Colonic mucosa (tissue), 4 donors: ENCODE results near the gene STRA6. TPM values are rescaled to one million over a fixed set of nuclear protein-coding genes. Genes with fewer than 3 reads are reported as not detected.

Experiments
- DNase-seq: peaks from one replicate; pipeline ENCODE4 v3.0.0-alpha.2; 2020
- H3K27ac ChIP-seq: fragments of 200-600 bp; one replicate; pipeline ENCODE4 v1.8.0; 2021
- H3K27me3 ChIP-seq: fragments of 200-600 bp; one replicate; pipeline ENCODE4 v1.8.0; 2021
- H3K36me3 ChIP-seq: fragments of 200-600 bp; one replicate; pipeline ENCODE4 v1.8.0; 2021
- H3K4me1 ChIP-seq: fragments of 200-600 bp; one replicate; pipeline ENCODE4 v1.8.0; 2021; ENCODE audit warnings: mild to moderate bottlenecking
- H3K4me3 ChIP-seq: fragments of 200-600 bp; one replicate; pipeline ENCODE4 v1.8.0; 2021
- H3K9ac ChIP-seq, 2 donors: one replicate each; pipeline ENCODE4 v1.7.0; 2013; ENCODE audit warnings: control low read depth in 2 of 2, low read depth in 2 of 2, low read length in 2 of 2
- H3K9me3 ChIP-seq: fragments of 200-600 bp; one replicate; pipeline ENCODE4 v1.8.0; 2021
- CTCF ChIP-seq: fragments of 200-600 bp; IDR thresholded peaks from one replicate; pipeline ENCODE4 v1.8.0; 2022; ENCODE audit warnings: antibody characterized with exemption, mild to moderate bottlenecking
- intact Hi-C: fragments of 100-400 bp; cut with DNase I; formaldehyde crosslinking; loops from one replicate; pipeline ENCODE4 v1.14.1; 2022
- total RNA-seq, 2 donors: library from RNA; stranded (reverse); fragmentation: NEBNext Ultra II Directional in 1 of 2; extraction: Animal tissue kit (Norgen Biotek cat#: 25700) in 1 of 2; gene quantifications; one replicate each; pipeline ENCODE4 v1.2.1, GENCODE V29; 2021
- donor health status: healthy.
- donor health status: DM: no; HTN: no; CAD: no.
- donor health status: DM: no; HTN: no; CAD: no.

STRA6 gene
- total RNA-seq, 2 donors from 2014 or later: not detected

GRCh38 chr15:74225928-74226327, 23.3 kb upstream of the STRA6 start:
- no peaks in the 10 kb centered on the region for H3K27me3 ChIP-seq
- no peaks in the 10 kb centered on the region for H3K4me1 ChIP-seq
- intact Hi-C loops: no loop called here
- DNase-seq: no peak
- H3K9ac ChIP-seq: no peak overlapping the region
- H3K9me3 ChIP-seq: no peaks in the 10 kb centered on the region
- H3K27ac ChIP-seq: no peak overlapping the region
- no peak overlapping the region for H3K4me3 ChIP-seq
- no peak for TF ChIP-seq CTCF
- H3K36me3 ChIP-seq: no peaks in the 10 kb centered on the region

- H3K9ac ChIP-seq: no peak overlapping the region
- no peak for TF ChIP-seq CTCF
- H3K4me3 ChIP-seq: no peak overlapping the region
- no peaks in the 10 kb centered on the region for H3K27me3 ChIP-seq
- no peaks in the 10 kb centered on the region for H3K9me3 ChIP-seq
- no peak overlapping the region for H3K27ac ChIP-seq
- no peaks in the 10 kb centered on the region for H3K36me3 ChIP-seq
- intact Hi-C loops: no loop called here
- DNase-seq: no peak
- H3K4me1 ChIP-seq: no peaks in the 10 kb centered on the region
These were observed 19.9 kb upstream of the STRA6 start for GRCh38 chr15:74222240-74223119.

GRCh38 chr15:74221399-74222239, 19.0 kb upstream of the STRA6 start:
- no peak overlapping the region for H3K9ac ChIP-seq
- H3K4me3 ChIP-seq: no peak overlapping the region
- no peak for TF ChIP-seq CTCF
- H3K36me3 ChIP-seq: no peaks in the 10 kb centered on the region
- H3K27ac ChIP-seq: no peak overlapping the region
- DNase-seq: no peak
- H3K4me1 ChIP-seq: no peaks in the 10 kb centered on the region
- H3K27me3 ChIP-seq: no peaks in the 10 kb centered on the region
- intact Hi-C loops: no loop called here
- no peaks in the 10 kb centered on the region for H3K9me3 ChIP-seq

GRCh38 chr15:74220475-74221248, 18.1 kb upstream of the STRA6 start:
- Histone ChIP-seq H3K36me3 (no peaks in the 10 kb centered on the region), H3K27me3 (no peaks in the 10 kb centered on the region), H3K4me3 (no peak overlapping the region), H3K9ac (no peak overlapping the region), H3K27ac (no peak overlapping the region), H3K9me3 (no peaks in the 10 kb centered on the region), H3K4me1 (no peaks in the 10 kb centered on the region)
- DNase-seq: no peak
- no peak for TF ChIP-seq CTCF
- intact Hi-C loops: no loop called here
